HG02610 (cell line): ENCODE data around the gene SCMH1.
"Not testable (repeated sequence)": the region's sequence is repeated elsewhere in the genome, so short reads cannot be mapped to it uniquely, and the experiment has no call there.

Experiments
- ATAC-seq: cut with Tn5 transposase; IDR thresholded peaks from one replicate; pipeline ENCODE4 v1.9.1; 2021; ENCODE audit warnings: mild to moderate bottlenecking, moderate library complexity; ENCODE audit not compliant: unreplicated experiment

SCMH1 gene

GRCh38 chr1:41251120-41251519 is 9.0 kb upstream of the SCMH1 start:
- not testable (repeated sequence) for ATAC-seq

GRCh38 chr1:41249319-41249718 is 7.2 kb upstream of the SCMH1 start:
- ATAC-seq = no peak

- no peak for ATAC-seq
These were observed 4.5 kb upstream of the SCMH1 start for GRCh38 chr1:41246568-41246967.

DNA sequence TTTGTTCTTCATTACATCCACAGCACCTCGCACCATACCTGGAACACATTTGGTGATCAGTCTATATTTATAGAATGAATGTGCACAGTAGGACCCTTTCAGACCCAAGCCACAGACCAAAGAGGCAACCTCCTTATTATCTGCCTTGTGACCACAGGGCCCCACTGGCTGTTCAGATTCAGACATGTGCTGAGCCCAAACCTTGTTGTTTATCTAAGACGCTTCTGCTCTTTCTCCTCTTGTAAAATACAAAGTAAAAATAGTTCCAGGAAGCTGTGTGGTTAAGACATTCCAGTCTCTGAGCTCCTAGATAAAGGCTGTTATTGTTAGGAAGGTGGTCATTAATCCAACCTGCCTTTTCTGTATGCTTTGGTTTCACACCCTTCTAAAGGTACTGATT is 3.6 kb upstream of the SCMH1 start:
- ATAC-seq = no peak

- no peak for ATAC-seq
These were observed 926 bp upstream of the SCMH1 start for GRCh38 chr1:41243079-41243385.

DNA sequence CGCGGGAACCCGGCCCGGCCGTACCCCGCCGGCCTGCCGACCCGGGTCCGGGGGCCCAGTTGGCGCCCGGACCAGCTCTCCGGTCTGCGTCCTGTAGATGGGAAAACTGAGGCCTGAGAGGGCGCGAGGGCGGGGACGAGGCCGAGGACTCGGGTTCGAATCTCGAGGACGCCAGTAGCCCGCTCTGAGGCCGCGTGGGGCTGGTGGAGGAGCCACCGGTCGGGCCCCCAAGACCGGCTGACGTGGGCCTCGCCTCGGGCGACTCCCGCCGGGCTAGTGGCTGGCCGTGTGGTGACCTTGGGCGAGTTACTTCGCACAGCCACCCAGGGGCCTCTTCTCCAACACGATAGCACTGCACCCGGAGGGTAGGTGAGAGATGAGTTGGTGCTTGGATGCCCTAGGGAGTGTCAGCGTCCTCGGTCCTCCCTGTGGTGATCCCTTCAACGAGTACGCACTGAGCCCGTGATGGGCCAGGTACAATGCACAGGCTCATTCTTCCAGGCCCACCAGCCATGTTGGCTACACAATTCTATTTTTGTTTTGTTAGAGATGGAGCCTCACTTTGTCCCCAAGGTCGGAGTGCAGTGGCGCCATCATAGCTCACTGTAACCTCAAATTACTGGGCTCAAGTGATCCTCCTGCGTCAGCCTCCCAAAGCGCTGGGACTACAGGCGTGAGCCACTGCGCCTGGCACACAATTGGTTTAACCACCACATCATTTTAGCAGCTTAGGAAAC is 404 bp upstream of the SCMH1 start:
- peak; percentile 21 for ATAC-seq

DNA sequence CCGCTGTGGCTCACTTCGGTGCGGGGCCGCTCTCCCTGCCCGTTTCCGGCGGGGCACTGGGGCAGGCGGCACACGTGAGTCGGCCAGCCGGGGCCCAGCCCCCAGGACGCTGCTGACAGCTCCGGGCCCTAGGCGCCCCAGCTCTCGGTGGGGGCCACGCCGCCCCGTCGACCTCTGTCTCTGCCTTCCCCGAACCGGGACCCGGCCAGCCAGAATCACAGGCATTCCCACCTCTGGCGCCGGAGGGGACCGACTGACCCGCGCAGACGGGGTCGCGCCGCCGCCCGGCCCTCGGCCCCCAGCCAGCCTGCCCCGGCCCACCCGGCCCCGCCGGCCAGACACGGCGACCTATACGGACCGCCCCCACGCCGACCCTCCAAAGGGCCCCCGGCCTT is 755 bp downstream of the SCMH1 start:
- ATAC-seq = peak; percentile 49

GRCh38 chr1:41240781-41241353 is 1.2 kb downstream of the SCMH1 start:
- no peak for ATAC-seq

DNA sequence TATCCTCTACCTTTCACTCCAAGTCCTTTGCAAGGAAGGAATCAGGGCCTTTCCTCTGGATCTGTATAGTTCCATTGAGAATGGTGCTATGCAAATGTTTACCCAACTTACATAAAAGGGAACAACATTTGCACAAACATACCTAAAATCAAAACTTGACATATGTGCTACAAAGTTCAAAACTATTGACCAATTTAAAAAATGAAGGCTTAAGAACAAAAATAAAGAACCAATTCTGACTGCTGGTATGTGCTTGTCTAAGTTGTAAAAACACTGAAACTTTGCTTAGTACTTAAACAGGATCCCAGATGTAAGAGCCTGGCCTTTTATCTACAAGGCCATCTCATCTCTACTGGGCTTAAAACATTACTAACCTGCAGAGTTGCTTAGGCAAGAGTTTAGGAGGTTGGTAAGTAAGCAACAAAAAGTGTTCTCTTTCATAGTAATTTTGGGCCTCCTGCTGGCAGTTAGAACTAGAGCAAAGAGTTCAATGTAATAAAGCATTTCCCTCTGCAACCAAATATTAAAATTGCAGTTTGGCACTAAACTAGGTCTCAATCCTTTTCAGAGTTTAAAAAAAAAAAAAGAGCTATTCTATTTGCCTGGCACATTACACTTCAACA is 2.0 kb downstream of the SCMH1 start:
- no peak for ATAC-seq

DNA sequence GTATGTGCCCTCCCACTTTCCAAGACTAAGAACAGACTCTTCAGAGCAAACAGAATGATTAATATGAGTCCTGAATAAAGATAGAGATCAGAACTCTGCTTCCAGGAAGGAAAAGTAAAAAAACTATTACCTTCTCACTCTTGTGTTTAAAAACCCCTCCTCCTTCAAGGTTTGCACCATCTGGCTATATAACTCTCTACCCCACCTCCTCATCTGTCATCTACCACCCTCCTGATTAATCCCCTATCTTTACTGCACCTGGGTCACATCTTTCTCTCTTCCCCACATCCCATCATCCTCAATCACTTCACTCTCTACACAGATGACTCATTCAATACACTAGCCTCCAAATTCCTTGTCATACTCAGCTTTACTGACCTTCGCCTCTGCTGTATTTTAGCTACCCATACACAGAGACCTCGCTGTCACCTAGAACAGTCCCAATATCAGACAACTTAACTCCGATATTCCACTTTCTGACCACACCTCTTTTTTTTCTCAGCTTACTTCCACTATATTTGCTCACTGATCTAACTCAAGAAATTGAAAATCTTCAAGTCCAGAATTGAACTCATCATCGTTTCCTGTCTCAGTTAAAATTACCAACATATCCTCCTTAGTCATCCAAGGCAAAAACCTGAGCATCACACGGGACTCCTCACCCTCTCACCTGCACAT is 3.7 kb downstream of the SCMH1 start:
- ATAC-seq = no peak

DNA sequence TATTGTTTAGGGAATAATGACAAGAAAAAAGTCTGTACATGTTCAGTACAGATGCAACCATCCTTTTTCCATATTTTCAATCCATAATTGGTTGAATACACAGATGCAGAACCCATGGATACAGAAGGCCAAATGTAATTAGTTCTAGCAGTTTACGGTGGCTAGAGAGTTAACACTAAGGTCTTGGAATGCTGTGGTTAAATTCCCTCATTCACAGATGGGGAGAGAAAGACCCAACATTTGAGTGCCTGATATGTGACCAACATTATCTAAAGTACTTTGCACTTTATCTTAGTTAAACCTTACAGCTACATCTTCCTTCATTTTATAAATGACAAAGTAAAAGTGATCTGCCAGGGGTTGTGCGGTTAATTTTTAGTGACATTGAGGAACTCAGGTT is 5.3 kb downstream of the SCMH1 start:
- no peak for ATAC-seq

- ATAC-seq = no peak
These were observed 6.2 kb downstream of the SCMH1 start for GRCh38 chr1:41235893-41236292.

DNA sequence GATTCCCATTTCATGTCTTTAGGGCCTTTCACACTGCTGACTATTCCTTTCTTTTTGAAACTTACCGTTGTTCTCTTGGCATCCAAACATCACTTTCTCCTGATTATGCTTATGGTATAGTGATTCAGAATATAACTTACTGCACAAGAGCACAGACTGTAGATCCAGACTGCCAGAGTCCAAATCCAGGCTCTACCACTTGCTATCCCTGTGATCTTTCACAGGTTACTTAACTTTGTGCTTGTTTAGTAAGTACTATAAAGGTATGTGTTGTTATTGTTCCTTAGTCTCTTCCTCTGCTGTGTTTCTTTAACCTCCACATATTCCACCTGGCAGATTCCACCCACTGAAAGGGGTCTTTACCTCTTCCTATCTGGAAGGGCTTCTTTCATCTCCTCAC is 8.4 kb downstream of the SCMH1 start:
- no peak for ATAC-seq

- ATAC-seq = no peak
These were observed 9.8 kb downstream of the SCMH1 start for GRCh38 chr1:41232305-41232704.

DNA sequence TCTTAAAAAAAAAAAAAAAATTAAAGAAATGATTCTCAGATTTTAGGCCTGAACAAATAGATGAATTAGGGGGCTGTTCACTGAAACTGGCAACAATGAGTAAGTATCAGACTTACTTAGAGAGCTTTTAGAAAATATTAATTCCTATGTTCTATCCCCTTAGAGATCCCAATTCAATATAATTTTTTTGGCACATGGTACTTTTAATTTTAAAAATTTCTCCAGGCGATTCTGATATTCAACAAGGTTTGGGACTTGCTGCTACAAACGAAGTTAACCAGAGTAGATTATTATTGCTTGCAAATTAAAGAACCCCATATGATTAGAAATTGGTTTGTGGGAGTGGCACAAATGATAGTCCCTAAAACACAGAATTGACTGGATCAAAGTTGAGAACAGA is 11.4 kb downstream of the SCMH1 start:
- ATAC-seq = no peak

DNA sequence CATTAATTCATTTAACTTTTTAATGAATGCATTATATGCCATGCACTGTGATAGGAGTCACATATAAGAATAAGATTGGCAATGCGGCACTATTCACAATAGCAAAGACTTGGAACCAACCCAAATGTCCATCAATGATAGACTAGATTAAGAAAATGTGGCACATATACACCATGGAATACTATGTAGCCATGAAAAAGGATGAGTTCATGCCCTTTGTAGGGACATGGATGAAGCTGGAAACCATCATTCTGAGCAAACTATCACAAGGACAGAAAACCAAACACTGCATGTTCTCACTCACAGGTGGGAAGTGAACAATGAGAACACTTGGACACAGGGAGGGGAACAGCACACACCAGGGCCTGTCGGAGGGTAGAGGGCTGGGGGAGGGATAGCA is 12.9 kb downstream of the SCMH1 start:
- not testable (repeated sequence) for ATAC-seq

GRCh38 chr1:41226815-41227434 is 15.2 kb downstream of the SCMH1 start:
- no peak for ATAC-seq

- ATAC-seq = no peak
These were observed 16.6 kb downstream of the SCMH1 start for GRCh38 chr1:41225495-41225894.

- ATAC-seq = peak; percentile 67
These were observed 19.6 kb downstream of the SCMH1 start for GRCh38 chr1:41222496-41222895.

DNA sequence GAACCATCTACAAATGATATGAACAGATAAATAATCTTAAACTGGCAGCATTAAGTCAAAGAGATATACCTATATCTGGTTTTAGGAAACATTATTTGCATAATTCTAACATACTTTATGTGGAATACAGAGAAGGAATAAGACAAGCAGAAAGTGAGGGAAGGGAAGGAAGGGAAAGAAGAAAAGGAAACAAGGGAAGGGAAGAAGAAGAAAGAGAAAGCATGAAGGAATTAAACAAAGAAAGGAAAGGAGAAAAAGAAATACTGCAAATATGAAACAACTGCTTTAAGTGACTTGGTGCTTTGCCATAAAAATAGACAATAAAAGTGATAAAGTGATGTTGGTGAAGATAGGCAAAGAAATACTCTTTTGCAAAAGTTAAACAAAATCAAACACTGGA is 20.1 kb downstream of the SCMH1 start:
- no peak for ATAC-seq

- no peak for ATAC-seq
These were observed 24.0 kb downstream of the SCMH1 start for GRCh38 chr1:41218152-41218551.

DNA sequence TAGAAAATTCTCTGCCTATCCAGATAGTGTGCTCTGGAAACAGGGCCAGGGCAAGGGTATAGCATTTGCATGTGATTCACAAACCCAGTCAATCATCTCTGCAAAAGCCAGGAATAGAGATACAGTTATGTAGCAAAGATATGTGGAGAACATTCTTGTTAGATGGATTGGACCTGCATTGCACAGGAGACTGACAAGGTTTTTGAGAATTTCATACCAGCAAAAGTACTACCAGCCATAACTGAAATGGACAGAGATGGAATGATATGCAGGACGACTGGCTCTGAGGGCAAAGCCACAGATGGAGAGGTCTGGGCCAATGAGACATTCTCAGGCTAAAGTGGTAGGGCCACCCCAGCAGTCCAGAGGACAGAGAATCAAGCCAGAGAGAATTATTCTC is 24.7 kb downstream of the SCMH1 start:
- no peak for ATAC-seq
